Activated CD4-positive, CD25-positive, alpha-beta regulatory T cell treated with anti-CD3 and anti-CD28 coated beads, Interleukin-2, amount 50 U/mL, for 72 hours (primary cell): ENCODE results near the gene SEMA4D.

Source experiments
- DNase-seq: peaks from one replicate; pipeline ENCODE4 v3.0.0; 2021

Gene SEMA4D

DNA sequence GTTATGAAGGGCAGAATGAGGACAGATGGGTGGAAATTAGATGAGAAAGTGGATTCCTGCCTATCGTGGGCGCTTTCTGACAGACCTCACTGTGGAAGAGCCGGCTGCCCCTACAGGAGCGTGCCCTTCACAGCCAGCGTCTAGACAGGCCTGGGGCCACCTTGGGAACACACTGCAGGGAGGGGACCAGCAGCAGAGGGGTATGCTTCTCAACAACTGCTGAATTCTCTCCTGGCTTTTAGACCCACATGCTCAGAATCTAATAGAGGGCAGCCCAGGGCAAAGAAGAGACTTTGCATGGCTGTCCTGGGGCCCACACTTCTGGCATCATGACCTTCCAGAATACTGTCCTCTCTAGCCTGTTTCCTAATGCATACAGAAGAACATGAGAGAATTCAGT, 2.1 kb upstream of the SEMA4D start:
- no peak for DNase-seq

DNA sequence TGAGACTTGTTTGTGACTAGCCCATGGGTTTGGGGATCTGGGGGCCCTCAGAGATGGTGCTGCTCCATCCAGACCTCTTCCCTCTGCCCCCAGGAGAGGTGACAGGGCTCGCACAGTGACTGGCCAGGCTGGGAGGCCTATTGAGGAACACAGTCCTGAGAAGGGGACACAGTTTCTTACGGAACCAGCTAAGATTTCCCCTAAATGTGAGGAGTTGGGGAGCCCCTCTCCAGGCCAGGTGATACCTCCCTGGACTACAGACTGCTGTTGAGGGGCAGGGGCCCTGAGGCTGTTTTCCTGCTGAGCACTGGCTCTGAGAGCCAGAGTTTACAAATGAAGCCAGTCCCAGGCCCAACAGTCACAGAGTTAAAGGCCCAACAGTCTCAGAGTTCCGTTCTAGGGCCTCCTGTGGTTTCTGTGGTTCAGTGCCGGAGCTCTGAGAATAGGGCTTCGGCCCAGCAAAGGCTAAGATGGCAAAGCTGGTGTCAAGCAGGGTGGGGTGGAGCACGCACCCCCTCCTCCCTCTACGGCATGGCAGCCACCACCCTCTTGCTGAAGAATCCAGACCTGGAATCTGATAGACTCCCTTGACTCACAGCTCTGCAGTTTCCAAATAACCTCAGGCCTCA, 1.1 kb upstream of the SEMA4D start:
- DNase-seq: no peak

GRCh38 chr9:89497257-89497963, 503 bp downstream of the SEMA4D start:
- no peak for DNase-seq

GRCh38 chr9:89496645-89497256, 1.2 kb downstream of the SEMA4D start:
- DNase-seq: no peak

DNA sequence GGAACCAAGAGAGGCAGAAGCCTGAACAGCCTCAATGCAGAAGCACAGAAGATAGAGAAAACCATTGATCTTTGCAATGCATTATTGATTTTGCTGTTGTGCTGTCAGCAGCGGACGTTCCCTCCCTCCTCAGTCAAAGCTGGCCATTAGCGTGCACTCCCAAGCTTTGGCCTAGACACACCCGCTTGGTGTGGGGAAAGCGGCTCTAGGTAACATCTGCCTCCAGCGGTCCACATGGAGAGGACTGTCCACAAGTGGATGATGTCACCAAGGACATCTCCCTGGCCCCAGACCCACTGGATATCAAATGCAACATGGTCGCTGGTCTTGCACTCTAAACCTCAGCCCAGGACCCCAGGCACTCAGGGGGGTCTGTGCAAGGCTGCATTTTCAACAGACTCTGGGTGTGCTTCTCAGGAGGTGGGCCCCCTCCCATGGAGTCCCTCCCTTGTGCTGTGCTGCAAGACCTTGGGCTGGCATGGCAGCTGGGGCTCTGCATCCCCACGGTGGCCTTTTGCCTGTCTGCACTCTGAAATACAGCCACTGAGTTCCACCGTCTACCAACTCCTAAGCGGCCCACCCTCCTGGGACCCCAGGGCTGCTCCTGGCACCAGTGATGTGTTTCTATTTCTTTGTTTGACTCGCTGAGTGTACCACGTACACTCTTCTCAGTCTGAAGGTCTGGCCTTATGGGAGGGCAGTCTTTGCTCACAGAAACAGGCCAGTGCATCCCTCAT, 1.9 kb downstream of the SEMA4D start:
- DNase-seq: no peak

DNA sequence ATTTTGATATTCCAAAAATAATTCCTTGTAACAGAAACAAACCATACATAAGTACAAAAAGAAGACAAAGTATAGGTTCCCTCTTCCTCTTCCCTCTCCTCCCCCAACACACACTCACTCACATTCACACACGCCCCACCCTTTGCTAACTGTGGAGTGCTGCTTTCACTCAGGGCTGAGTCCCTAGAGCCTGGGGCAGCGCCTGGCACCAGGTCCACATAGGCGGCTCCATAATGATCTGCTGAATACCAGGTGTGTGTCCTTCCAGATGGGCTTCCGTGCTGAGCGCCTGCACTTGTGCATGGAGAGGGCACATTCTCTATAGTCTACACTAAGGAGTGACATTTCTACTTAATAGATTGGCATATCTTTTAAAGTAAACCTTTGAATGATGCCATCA, 3.7 kb downstream of the SEMA4D start:
- no peak for DNase-seq

- no peak for DNase-seq
Observed at GRCh38 chr9:89493671-89494070, 4.2 kb downstream of the SEMA4D start.

GRCh38 chr9:89493181-89493580, 4.7 kb downstream of the SEMA4D start:
- DNase-seq: no peak

DNA sequence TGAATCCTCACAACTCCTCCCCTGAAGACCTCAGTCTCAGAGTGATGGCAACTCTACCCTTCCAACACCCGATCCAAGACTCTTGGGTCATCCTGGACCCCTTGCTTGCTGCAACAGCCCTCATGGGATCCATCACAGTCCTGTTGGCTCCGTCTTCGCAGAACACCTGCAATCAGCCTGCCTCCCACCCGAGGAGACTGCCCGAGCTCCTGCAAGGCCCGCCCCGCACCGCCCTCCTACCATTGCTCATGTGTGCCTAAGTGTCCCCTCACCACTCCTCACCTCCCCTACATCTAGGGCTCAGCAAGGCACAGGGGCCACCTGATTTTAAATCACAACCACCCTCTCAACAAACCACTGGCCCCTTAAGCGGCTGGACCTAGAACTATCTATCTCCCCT, 5.3 kb downstream of the SEMA4D start:
- DNase-seq: no peak

DNA sequence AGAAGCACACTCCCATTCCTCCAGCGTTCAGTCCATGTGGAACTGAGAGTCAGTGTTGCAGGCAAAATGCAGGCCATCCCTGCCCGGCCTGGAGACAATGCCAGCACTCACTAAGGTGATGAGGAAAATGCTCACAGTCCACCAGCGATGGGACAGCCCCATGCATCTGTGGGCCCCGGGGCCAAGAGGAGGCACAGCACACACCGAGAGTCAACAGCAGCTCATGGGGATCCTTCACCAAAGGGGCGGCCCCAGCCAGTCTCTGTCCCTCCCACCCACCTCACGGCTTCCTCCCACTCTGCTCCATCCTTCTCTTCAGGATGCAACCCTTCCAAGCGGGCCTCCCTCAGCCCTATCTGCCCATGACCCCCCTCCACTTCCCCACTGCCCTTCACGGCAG, 6.2 kb downstream of the SEMA4D start:
- DNase-seq: no peak

- no peak for DNase-seq
Observed at GRCh38 chr9:89489548-89490530, 8.1 kb downstream of the SEMA4D start.

- no peak for DNase-seq
Observed at GRCh38 chr9:89488936-89489335, 9.0 kb downstream of the SEMA4D start.

DNA sequence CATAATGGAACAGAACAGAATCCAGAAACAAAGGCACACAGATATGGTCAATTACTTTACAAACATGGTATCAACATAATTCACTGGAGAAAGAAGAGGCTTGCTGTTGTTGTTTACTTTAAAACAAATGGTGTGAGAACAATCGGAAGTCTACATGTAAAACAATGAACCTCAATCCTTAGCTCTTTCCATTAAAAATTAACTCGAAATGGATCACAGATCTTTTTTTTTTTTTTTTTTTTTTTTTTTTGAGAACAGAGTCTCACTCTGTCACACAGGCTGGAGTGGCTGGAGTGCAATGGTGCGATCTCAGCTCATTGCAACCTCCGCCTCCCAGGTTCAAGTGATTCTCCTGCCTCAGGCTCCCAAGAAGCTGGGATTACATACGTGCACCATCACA, 9.8 kb downstream of the SEMA4D start:
- DNase-seq: no peak

DNA sequence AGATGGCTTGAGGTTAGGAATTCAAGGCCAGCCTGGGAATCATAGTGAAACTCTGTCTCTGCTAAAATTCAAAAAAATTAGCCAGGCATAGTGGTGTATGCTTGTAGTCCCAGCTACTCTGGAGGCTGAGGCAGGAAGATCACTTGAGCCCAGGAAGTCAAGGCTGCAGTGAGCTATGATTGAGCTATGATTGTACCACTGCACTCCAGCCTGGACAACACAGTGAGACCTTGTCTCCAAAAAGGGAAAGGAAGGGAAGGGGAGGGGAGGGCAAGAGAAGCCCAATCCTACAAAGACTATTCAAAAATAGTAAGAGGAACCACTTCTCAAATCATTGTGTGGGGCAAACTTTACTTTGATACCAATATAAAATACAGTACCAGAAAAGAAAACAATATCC, 11.2 kb downstream of the SEMA4D start:
- DNase-seq: no peak

- DNase-seq: no peak
Observed at GRCh38 chr9:89484475-89485404, 13.2 kb downstream of the SEMA4D start.

DNA sequence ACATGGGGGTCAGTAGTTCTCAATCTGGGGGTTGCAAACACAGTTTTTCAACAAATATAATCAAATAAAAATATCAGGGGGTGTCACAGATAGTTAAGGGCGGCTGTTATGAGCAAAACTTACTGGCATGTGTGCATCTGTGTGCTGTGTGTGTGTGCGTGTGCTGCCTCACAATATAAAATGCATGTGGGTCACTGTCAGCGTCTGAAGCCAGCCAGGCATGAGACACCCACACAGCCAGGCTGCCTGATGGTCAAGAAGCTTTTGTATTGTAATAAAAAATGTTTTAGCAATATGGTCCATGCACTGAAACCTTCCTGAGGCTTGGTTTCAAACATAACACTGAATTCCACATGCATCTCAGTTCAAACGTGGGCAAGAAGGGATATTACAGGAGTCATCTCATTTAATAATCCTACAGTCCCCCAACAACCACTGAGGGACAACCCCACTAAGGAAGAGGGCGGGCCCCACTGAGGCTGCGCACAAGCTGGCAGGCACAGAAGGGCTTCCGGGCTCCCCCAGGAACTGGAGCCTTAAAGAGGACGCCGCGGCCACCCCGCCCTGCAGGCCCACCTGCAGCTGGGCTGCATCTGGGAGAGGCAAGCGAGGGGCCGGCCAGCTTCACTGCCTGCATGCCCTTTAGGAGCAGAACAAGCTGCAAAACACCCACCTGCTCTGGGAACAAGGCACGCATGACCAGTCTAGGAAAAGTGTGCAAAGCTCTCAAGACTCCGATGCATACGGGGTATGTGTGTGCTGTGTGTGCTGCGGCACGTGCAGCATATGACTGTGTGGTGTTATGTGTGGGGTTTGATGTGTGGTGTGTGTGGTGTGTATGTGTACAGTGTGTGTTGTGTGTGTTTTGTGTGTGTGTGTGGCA, 14.1 kb downstream of the SEMA4D start:
- peak; percentile 18 for DNase-seq

DNA sequence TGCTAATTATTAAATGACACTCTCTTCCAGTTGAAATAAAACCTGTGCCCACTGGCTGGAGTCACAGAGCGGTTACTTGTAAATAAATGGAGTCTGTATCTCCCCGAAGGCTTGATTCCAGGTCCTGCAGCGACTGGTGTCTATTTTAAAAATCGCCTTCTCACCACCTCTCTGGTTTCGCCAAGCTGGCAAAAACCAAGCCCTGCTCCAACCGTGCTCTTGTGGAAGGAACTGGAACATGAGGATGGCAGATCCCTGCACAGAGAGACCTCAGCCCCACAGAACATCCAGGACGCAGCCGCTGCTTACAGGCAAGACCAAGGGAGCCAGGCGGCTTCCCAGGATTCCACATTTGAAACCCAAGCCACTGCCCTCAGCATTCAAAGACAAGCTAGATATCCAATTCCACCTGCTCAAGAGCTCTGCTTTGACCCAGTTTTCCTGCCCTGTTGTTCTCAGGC, 15.0 kb downstream of the SEMA4D start:
- no peak for DNase-seq

DNA sequence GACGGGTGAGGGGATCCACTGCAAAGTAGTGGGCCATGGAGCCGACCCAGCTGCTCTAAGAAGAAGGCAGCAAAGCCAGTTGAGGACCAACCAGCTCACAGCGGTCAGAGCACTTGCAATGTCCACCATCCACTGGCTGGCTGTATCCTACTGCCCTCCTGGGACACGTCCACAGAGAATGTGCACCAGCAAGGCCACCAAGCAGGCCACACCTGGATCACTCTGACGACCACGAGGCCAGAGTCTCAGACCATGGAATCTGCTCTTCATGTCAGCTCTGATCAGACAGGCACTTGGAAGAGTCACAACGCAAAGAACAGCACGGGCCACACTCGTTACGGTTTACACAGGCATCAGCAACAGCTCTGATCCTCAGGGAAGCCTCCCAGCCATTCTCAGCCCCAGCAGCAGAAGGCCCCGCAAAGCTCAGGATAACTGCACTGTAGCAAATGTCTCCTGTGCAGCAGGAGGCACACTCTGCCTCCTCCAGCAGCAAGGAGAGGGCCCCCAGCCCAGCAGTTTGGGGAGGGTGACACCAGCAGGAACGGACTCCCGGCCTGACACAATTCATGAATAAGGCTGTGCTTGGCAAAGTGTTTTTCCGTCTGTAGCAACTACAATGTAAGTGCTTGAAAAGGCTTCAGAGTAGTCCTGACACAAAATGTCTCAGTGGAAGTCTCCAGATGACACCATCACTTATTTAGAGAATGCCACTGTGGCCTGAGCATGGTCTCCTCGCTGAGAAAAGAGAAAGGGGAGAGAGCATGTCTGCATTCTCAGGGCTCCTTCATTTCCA, 15.7 kb downstream of the SEMA4D start:
- peak; percentile 32 for DNase-seq

DNA sequence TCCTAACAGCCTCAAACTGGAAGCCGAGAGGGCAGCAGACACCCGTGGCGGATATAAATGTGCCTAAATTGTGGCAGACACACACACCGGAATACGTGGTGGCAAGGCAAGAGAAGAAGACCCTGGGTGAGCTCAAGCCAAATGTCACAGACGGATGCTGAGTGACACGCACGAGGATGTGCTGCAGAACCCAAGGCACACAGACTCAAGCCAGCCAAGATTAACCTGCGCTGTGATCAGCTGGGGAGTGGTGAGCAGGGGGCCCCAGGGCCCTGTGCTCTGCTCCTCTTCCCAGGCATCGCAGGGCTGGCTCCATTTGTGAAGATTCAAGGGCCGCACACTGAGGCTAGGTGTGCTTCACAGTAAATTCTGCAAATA, 16.4 kb downstream of the SEMA4D start:
- peak; percentile 33 for DNase-seq
